VCaP (cell line): ENCODE results near the gene HDAC10.

Experiments used
- H3K27ac ChIP-seq: fragments of 450-650 bp; 2 replicates; pipeline ENCODE4 v1.5.1; 2017
- CTCF ChIP-seq: fragments of 450-650 bp; conservative IDR thresholded peaks from 2 replicates; pipeline ENCODE4 v1.5.1; 2017; ENCODE audit warnings: mild to moderate bottlenecking, moderate library complexity

HDAC10 gene

GRCh38 chr22:50228366-50228765, 22.7 kb downstream of the HDAC10 start:
- no peak overlapping the region for H3K27ac ChIP-seq
- TF ChIP-seq CTCF, result no peak

DNA sequence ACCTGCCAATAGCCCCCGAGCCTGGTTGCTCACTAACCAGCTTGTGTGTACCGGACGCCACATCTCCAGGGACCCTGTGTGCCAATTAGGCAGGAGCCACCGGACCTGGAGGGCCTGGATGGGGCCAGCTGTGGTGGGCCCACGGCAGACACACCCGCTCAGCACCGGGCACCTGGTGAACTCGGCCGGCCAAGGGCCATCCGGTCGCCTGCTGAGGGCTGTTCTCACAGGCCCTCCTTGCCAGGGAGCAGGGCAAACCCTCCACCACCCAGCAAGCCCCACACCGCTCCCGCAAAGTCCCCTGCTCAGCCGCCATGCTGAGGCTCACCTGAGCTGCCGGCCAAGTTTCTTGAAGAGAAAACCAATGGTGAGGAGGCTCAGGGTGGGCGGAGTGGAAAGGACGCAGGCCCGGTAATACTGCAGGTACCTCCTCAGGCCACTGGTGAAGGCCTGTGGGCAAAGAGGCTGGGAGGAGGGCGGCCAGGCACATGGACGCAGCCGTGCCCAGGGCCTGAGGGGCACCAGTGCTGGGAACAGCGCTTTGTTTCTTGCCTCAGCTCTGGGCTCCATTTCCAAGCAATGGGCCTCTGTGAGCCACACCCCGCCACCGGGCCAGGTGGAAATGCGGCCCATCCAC, 23.4 kb downstream of the HDAC10 start:
- no peak for TF ChIP-seq CTCF
- H3K27ac ChIP-seq, result no peak overlapping the region

- TF ChIP-seq CTCF, result no peak
- H3K27ac ChIP-seq, result no peak overlapping the region
These were observed 24.2 kb downstream of the HDAC10 start for GRCh38 chr22:50226875-50227165.

- no peak overlapping the region for H3K27ac ChIP-seq
- no peak for TF ChIP-seq CTCF
These were observed 24.8 kb downstream of the HDAC10 start for GRCh38 chr22:50226063-50226874.

- TF ChIP-seq CTCF, result no peak
- H3K27ac ChIP-seq, result no peak overlapping the region
These were observed 25.7 kb downstream of the HDAC10 start for GRCh38 chr22:50225200-50225969.

DNA sequence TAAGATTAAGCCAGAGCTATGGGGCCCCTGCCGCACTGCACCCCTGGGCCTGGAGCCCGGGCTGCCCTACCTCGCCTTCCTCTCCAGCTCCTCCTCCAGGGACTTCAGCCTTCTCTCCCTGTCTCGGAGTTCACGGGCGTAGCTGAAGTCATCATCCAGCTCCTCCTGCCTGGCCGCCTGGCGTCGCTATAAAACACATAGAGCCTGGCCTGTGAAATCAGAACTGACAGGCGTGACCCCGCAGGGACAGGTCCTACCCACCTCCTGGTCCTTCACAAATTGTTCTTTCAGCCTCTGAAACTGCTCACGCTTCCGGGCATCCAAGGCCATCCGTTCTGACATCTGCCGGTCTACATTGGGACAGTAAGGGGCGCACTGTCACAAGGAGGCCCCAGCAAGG, 27.0 kb downstream of the HDAC10 start:
- no peak for TF ChIP-seq CTCF
- H3K27ac ChIP-seq, result no peak overlapping the region

GRCh38 chr22:50222508-50222907, 28.6 kb downstream of the HDAC10 start:
- TF ChIP-seq CTCF, result no peak

More at GRCh38 chr22:50222508-50222907, 28.6 kb downstream of the HDAC10 start:
- H3K27ac ChIP-seq, result no peak overlapping the region
